ENCODE data around the gene PYGB.

DNA sequence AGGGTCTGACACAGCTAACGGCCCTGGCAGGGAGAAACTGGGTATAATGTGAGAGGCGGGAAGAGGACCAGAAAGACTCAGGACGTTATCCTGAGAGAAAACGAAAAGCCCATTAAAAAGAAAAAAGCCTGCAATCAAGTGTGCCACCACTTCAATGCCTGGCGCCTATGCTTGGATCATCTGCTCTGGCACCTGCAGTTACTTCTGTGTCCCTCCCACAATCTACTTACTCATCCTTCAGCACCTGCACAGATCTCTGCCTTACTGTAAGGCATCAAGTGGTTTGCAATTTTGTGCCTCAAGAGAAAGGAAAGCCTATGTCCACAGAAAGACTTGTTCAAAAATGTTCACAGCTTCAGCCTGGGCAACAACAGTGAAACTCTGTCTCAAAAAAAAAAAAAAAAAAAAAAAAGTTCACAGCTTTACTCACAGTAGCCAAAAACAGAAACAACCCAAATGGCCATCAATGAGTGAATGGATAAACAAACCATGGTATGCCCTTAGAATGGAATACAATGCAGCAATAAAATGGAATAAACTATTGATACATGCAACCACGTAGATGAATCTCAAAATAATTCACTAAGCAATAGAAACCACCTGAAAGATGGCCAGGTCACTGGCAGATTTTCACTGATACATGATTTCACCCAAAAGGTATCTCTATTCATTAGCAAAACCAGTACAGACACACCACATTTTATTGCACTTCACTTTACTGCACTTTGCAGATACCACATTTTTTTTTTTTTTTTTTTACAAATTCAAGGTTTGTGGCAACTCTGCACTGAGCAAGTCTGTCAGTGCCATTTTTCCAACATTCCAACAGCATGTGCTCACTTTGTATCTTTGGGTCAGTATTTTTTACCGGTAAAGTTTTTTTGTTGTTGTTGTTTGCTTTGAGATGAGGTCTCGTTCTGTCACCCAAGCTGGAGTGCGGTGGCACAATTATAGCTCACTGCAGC, 94.1 kb downstream of the PYGB start:
- TF ChIP-seq RAD21 (IDR thresholded peaks at IDR 0.05; ENCODE audit: low read depth) = no peak
- TF ChIP-seq, protein P1, sequence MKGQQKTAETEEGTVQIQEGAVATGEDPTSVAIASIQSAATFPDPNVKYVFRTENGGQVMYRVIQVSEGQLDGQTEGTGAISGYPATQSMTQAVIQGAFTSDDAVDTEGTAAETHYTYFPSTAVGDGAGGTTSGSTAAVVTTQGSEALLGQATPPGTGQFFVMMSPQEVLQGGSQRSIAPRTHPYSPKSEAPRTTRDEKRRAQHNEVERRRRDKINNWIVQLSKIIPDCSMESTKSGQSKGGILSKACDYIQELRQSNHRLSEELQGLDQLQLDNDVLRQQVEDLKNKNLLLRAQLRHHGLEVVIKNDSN (IDR thresholded peaks at IDR 0.05) = no peak
- no peak for TF ChIP-seq CREB1 (IDR thresholded peaks at IDR 0.05; ENCODE audit: low read depth)
- no peak for TF ChIP-seq EGR1 (IDR thresholded peaks at IDR 0.05)
- no peak for TF ChIP-seq YY1 (IDR thresholded peaks at IDR 0.05; ENCODE audit: low read depth)
- TF ChIP-seq EP300 (IDR thresholded peaks at IDR 0.05; ENCODE audit: borderline replicate concordance) = no peak
- no peak for TF ChIP-seq TAF1 (IDR thresholded peaks at IDR 0.05; ENCODE audit: low read depth)
- no peak for TF ChIP-seq MAX (IDR thresholded peaks at IDR 0.05)
- TF ChIP-seq TEAD4 (IDR thresholded peaks at IDR 0.05) = no peak
- no peak for TF ChIP-seq TCF12 (IDR thresholded peaks at IDR 0.05; ENCODE audit: low read depth)
- TF ChIP-seq NFIC (IDR thresholded peaks at IDR 0.05) = no peak

Measured in Ishikawa (cell line).